IPS DF 4.7 (cell line): Measurements from ENCODE around the gene VPS13D.
"Not testable (repeated sequence)": the region's sequence is repeated elsewhere in the genome, so short reads cannot be mapped to it uniquely, and the experiment has no call there.

Experiments used
- DNase-seq: peaks from one replicate; pipeline ENCODE4 v3.0.0-alpha.2; 2013; ENCODE audit warnings: low spot score; ENCODE audit errors: extremely low read depth

Gene VPS13D

DNA sequence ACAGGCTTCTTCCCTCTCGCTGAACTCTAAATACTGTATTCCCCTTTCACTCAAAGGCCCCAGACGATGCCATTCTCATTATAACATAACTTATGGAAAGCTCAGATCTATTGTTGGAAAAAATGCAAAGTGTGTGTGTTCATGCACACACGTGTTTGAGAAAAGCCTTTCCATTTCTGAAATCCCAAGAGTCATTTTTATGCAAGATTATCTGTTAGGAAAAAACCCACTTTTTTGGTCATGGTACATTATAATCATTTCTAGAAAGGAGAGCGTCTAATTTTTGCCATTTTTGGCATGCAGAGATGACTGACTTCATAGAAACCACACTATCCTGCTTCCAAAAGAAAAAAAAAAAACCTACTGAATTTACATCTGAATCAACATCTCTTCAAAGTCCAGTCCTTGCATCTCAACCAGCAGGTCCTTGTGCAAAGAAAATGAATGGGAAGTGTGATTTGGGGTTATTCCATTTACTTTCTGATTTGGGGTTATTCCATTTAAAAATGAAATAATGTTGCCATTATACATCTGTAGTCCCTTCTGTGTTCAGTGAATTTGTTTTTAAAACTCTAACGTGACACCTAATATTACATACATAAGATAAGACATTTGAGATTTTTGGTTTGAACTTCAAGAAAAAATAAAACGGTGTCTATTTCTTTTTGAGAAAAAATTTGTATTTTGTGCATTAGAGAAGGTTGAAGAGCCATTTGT, 237.9 kb downstream of the VPS13D start:
- no peak for DNase-seq

DNA sequence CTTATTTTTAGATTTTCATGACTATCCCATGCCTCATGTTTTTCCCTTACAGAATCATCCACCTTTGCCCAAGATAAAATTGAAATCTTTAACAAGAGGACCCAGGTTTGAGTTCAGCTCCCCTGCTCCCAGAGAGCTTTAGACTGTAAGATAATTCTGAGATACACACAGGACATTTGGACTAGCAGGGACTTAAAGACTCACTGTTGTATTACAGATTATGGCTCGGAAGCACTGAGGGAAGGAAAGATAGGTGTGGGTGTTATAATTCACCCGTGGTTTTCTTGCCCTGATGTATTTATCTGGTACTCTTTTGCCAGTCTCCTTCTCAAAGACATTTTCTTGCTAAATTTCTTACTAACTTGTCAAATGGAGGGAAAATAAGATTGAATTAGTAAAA, 238.5 kb downstream of the VPS13D start:
- DNase-seq, result no peak

DNA sequence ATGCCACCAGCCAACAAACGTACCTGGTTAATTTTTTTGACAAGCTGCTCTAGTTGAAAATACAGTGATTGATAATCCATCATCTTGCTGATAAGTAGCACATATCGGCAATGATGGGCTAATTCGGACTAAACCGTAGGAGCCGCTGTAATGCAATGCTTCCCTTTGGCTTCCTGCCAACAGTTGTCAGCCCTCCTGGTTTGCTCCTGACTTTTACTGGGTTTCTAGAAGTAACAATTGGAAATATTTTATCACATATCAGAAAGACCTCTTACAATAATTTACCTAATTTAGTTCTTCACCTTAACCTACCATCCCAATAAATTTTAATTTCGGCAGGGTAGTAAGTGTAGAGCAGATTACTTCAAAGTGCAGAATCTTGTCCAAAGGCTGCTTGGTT, 239.7 kb downstream of the VPS13D start:
- no peak for DNase-seq

DNA sequence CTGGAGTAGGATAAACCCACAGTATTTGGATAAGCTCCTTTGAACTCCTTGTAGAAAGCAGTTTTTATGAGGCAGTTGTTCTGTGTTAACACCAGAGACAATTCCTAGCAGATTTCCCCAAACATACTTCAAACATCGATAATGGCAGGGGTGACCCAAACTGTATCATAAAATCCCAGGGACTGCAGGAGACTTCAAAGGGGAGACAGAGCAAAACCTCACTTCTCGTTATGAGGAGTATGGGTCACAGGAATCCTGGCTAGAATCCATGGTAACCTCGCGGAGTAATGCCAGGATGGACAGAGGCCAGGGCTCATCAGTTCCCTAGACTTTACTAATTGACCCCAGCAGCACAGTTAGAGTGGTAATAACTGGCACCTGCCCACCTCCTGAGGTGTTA, 240.2 kb downstream of the VPS13D start:
- no peak for DNase-seq

DNA sequence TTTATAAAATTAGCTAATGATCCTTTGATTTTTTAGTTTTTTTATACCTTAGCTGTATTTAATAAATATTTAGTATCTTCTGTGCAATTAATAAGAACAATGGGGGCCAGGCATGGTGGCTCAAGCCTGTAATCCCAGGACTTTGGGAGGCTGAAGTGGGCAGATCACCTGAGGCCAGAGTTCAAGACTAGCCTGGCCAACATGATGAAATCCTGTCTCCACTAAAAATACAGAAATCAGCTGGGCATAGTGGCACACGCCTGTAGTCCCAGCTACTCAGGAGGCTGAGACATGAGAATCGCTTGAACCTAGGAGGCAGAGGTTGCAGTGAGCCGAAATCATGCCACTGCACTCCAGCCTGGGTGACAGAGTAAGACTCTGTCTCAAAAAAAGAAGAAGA, 241.1 kb downstream of the VPS13D start:
- not testable (repeated sequence) for DNase-seq

DNA sequence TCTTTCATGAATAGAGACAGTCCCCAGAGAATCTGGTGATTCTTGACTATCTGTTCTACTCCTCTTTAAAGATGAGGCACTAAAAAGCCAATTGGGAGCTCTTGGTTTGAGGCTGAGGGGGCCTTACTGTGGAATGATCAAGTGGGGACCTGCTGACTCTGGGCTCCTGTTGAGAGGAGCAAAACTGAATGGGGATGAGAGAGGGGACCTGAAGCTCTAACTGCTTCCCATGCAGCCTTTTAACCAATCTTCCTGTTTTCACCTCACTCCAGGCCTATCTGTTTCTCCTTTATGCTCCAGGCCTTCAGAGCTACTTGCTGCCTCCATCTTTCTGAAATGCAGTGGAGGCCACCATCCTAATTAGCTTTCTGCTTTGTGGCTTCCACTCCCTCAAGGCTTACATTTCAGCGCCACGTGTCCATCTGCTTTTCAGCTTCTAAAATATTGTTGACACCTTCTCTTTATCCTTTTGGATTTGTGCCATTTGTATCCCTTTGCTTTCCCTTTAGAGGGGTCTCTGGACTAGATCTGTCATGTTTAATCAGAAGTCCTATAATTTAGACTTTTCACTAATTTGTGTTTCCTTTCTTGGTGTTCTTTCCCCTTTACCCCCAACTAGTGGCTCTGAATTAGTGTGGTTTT, 242.4 kb downstream of the VPS13D start:
- DNase-seq, result no peak

DNA sequence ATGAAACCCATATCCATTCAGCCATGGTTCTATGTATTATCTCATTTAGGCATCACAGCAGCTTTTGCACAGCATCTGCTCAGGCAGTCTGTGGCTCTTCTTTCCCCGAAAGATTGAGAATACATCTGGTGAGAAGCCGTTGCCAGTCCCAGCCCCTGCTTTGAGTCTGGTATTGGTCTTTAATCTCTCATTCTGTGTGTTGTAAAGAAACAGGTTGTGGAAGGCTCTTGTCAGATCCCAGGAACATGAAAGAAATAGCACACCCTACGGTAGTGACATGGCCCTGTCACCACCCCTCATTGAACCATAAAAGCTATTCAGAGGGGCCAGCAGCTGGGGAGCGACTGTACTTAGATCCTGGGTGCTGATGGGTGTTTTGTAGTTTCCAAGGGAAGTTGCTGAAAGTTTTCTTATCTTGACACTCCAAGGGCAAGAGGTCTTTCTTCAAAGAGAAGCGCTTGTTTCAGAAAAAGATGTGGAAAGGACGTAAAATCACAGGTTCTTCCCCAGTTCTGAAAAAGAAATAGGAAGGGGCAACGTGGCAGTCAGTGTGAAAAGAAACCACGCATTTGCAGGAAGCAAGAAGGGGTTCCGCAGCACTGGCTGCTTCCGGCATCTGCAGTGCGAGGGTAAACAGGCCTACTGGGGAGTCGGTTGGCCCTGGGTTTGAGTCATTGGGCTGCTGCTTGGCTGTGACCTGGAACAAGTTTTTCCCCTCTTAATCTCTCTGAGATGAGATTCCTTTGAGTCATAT, 243.1 kb downstream of the VPS13D start:
- no peak for DNase-seq

DNA sequence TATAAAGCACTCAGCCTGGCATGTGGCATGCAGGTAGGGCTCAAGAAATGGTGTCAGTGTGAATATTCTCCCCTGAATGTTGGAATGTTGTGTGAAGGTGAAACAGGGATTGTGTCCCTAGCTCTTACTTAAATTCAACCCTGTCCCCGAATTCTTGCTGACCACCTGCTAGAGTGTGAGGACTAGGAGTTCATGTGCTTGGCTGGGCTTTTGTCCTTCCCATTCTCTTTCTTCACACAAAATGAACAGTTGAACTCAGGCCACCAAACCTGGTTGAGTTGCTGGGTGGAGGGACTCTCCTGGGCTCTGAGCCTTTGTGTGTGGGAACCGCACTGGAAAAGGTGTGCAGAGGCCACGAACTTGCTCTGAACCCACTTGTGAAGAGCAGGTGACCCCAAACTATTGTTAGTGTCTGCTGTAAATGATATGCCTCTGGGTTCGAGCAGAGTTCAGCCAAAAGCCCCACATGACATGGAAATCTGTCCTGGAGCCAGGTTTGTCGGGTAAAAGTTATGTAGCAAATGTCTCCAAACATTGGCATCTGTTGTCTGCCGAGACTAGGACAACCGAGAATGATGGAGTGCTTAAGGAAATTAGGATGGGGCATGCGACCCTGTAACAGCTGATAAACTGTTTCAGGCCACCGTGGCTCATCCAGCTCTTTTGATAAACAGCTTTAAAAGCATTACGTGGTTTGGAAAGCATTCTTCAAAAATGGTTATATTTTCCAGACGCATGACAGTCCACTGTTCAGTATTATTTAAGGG, 243.9 kb downstream of the VPS13D start:
- no peak for DNase-seq

DNA sequence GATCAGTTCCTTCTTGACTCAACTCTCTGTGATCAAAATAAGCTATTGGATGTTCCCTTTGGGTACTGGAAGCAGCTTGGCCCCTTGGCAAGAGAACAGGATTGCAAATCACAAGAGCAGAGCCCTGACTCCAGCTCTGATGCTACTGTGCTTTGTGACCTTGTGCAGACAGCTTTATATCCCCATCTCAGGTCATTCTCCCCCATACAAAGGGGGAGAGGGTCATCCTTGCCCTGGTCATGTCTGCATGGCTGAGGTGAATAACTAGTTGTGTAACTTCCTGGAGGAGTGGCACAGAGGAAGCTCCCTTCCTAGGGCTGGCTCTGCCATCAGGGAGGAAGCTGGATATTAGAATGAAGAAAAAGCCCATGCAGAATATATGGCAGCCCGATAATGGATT, 245.3 kb downstream of the VPS13D start:
- no peak for DNase-seq

DNA sequence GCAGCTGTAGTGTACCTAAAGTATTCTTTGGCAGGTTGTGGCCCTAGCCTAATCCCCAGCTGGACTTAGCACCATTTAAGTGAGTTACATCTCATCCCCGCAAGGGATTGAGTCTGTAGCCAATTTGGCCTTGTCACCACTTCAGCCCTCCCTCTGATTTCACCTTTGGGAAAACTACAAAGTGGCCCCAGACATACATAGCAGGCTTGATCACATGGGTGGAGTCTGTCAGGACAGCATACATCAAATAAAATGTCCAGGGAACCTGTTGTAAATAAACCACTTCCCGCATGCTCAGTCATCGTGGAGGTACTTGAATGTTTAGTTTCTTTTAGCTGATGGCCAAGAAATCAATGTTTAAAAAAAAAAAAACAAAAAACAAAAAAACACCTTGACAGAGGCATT, 245.7 kb downstream of the VPS13D start:
- DNase-seq, result no peak

DNA sequence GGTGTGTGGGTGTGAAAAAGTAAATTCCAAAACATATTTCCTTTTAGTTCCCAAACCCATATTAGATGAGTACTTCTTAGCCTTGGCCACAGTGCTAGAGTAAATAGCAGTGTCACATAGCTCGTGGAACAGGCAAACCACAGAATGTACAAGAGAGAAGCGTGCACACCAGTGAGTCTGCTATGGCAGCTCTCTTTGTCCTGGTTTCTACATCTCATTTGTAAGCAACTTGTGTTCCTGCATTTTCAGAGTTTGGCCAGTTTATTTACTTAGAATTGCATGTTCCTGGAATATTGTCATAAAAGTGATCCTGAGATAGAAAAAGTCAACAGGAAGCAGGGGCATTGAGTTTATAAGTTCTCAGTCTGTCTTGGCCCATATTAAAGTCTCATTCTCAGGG, 246.1 kb downstream of the VPS13D start:
- no peak for DNase-seq

DNA sequence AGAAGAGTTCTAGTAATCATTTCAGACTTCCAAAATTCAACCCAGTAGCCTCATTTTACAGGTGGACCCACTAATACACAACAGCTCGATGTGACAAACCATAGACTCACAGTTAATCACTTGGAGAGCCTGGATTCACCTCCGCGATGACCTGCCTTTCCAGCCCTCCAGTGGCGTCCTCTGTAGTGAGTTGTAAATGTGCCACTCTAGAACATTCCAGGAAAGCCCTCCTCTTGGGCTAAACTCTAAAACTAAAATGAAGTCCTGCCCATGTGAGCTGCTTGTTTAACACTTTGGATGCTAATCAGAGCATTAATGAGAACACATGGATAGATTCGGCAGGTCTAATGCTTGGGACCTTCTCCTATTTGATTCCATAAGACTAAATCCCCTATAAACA, 247.5 kb downstream of the VPS13D start:
- DNase-seq, result no peak

DNA sequence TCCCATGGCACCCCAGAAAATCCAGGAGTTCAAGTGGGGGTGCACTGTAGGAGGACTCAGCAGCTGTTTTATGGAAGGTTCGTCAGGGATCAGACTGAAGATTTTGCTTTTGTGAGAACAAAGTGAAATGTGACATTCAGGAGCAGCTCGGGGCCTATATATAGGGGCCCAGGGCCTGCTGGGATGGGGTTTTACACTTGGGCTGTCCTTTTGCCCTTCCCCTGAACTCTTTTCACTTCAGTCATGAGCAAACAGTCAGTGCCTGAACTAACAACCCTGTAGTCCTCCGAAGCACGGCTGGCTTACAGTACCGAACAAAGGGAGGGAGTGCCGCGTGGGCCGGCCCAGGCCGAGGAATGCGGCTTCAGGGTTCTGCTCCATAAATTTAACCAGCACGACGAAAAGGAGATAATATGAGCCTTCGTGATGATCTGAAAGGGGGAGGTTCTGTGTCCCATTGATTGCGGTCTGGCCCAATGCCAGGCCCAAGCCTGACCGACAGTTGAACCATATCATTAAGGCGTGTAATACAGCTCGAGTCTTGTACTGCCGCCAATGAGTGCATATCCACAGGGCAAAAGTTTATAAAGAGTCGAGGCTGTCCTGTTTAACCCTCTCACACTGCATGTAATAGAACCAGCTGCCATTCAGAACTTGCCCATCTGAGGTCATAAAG, 248.2 kb downstream of the VPS13D start:
- no peak for DNase-seq

DNA sequence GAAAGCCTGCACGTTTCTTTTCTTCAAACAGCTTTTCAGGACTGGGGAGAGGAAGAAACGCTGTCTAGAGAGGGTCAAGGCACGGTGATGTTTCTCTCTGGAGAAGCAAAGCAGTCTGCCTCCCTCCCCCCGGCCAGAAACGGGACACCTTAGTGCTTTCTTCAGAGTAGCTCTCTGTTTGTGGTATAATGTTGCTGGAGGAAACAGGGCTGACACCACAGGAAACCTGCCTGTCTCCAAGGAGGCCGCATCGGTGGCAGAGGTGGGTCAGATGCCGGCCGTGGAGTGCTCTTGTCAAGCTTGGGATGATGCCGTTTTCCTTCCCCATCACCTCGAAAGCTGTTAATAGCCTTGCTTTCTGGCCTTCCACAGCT, 248.8 kb downstream of the VPS13D start:
- DNase-seq, result no peak

DNA sequence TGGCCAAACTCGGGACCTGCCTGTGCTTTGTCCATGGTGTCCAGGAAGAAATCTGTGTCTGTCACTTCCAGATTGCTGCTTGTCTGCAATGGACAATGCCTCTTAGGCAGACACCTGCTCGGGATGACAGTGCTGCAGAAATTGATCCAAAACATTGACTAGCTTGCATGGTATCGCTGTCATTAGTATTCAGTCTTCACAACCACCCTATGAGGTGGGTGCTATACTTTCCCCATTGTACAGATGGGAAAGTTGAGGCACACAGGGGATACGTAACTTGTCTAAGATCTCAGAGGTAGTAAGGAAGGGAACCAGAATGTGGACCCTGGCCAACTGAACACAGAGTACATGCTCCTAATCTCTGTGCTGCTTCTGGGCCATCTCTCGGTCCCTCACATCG, 249.5 kb downstream of the VPS13D start:
- DNase-seq, result no peak

DNA sequence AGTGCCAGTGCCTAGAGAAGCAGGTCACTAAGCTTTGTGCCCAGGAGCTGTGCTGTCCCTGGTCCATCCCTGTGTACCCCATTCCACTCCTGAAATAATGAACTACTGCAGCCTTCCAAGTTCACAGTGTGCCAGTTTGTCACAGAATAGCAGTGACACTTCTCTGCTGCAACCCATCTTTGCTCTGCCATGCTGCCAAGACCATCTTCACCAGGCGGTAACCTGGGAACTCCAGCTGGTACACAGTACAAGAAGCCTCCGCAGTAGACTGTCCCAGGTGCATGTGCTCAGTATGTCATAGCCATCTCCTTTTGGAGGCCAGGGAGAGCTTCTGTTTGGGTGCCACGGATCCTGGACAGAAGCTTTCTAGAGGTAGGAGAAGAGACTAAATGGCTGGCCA, 250.2 kb downstream of the VPS13D start:
- DNase-seq, result no peak

DNA sequence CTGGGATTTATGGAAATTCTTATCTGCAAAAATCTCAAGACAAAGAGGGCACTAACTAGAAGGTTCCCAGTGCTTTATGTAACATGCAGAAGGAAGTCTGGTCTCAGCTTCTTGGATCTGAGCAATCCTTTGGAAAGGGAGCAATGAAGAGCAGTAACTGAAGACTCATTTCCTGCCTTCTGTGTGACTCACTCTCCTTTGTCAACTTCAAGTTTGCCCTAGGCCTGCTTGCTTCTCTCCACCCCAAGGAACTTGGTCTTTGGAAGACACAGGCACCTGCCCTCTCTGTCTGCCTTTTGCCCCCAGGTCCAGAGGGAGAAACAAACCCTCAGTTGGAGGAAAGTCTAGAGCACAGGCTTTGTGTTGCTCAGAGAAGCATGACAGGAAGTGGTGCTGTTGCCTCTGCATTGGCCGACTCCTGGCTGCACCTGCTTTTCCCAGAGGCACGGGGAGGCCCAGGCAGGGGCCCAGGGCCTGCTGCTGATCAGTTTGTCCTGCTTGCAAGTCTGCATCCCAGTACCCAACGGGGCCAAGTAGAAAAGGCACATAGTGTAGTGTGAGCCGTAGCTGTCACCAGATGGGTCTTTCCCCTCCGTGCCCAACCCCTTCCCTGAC, 251.0 kb downstream of the VPS13D start:
- DNase-seq, result no peak

DNA sequence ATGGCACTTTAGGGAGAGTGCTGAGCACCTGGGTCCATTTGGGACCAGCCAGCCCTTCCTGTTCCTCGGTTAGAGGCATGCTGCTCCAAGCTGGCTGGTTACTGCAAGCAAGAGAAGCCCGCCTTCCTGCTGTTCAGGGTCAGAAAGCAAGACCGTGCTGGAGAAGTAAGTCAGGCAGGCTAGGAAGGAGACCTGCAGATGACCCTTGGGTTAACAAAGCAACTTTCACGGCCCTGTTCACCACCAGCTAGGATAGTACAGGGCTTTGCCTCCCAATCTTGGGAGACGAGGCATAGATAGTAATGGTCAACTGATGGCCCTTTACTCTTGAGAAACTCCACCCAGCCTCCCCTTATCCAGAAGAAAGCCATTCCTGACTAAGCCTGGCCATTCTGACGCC, 252.1 kb downstream of the VPS13D start:
- DNase-seq, result no peak

DNA sequence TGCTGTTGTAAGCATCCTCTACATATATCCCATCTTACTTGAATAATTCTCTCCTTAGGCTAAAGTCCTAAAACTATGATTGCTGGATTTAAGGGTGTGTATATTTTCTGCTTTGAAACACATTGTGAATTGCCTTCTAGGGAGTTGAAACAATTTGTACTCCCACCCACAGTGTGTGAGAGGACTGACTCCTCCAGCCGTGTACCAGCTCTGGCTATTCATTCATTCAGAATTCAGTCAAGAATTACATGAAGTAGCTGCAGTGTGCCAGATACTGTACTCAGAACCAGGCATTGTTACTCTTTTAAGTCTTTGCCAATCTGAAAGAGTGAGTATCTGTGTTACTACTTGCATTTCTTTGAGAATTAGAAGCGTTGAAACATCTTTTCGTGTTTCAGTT, 253.2 kb downstream of the VPS13D start:
- no peak for DNase-seq

DNA sequence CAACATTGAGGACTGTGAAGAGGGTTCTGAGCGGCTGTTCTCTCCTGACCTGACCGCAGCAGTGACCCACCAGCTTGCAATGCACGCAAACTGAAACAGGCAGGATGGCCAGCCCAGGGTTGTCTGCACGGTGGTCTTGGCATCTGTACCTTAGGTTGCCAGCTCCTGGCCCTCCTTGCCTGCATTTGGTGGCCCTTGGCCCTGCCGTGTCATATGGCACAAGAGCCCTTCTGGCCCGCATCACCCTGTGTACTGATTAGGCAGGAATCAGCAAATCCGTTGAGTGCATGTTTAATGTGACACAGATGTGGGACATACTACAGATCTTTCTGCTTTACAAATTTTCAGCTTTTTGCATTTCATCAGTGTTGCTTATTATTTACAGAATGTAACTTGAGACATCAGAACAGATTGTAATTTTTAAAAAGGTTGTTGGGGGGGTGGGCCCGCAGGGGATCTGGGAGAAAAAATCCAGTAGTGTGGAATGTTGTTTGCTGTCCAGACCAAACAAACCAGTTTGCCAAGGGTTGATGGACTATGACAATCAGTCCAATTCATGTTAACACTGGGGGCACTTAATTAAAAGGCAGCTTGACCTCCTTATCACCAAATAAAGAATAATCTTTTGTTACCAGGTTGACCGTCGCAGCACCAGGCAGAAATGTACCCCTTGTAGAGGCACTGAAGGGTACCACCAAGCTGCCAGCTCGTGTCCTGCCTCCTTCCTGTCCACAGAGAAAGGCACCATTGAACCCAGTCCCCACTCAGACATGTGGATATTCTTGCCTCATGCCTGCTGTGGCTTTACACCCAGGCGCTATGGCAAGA, 255.6 kb downstream of the VPS13D start:
- no peak for DNase-seq
